GM23338 (cell line): Measurements from ENCODE around the gene PRSS56. TPM values are rescaled to one million over a fixed set of nuclear protein-coding genes. Genes with fewer than 3 reads are reported as not detected.
A peak's percentile ranks its signal among the peaks of the same experiment; 100 is the strongest.

Experiments used
- ATAC-seq: fragments of 200-7000 bp; cut with Tn5 transposase; 3 replicates; pipeline ENCODE4 v1.9.1; 2020
- DNase-seq: peaks from one replicate; pipeline ENCODE4 v3.0.0-alpha.2; 2015; ENCODE audit warnings: low spot score
- H2AFZ ChIP-seq: fragments of 200-600 bp; sonication (generic); 2 replicates; pipeline ENCODE4 v1.8.0; 2016; ENCODE audit warnings: antibody characterized with exemption, mild to moderate bottlenecking, moderate library complexity
- H3F3A ChIP-seq: fragments of 200-600 bp; sonication (generic); replicated peaks from 2 replicates; pipeline ENCODE4 v1.8.0; 2017; ENCODE audit warnings: antibody characterized with exemption, mixed run types, low read depth
- H3K27ac ChIP-seq: fragments of 200-600 bp; sonication (generic); 2 replicates; pipeline ENCODE4 v1.6.1; 2016; ENCODE audit warnings: low read depth
- H3K27me3 ChIP-seq: fragments of 200-600 bp; sonication (generic); 2 replicates; pipeline ENCODE4 v1.8.0; 2016; ENCODE audit warnings: mild to moderate bottlenecking, mixed run types, moderate library complexity; ENCODE audit not compliant: insufficient read depth
- H3K36me3 ChIP-seq: fragments of 200-600 bp; sonication (generic); 2 replicates; pipeline ENCODE4 v1.8.0; 2016; ENCODE audit warnings: mild to moderate bottlenecking; ENCODE audit not compliant: insufficient read depth
- H3K4me1 ChIP-seq: fragments of 200-600 bp; sonication (generic); 2 replicates; pipeline ENCODE4 v1.8.0; 2016; ENCODE audit warnings: mild to moderate bottlenecking, moderate library complexity; ENCODE audit not compliant: insufficient read depth
- H3K4me2 ChIP-seq: fragments of 200-600 bp; sonication (generic); 2 replicates; pipeline ENCODE4 v1.7.1; 2017; ENCODE audit warnings: mixed run types
- H3K4me3 ChIP-seq: fragments of 200-600 bp; sonication (generic); 2 replicates; pipeline ENCODE4 v1.6.1; 2016; ENCODE audit warnings: mixed run types
- H3K79me2 ChIP-seq: fragments of 200-600 bp; sonication (generic); replicated peaks from 2 replicates; pipeline ENCODE4 v1.8.0; 2017; ENCODE audit warnings: mild to moderate bottlenecking; ENCODE audit not compliant: insufficient read depth
- H3K9me2 ChIP-seq: fragments of 200-600 bp; sonication (generic); 2 replicates; pipeline ENCODE4 v1.8.0; 2017; ENCODE audit not compliant: insufficient read depth
- H4K20me1 ChIP-seq: fragments of 200-600 bp; sonication (generic); replicated peaks from 2 replicates; pipeline ENCODE4 v1.8.0; 2017; ENCODE audit warnings: mild to moderate bottlenecking; ENCODE audit not compliant: insufficient read depth
- H3K27ac Mint-ChIP-seq: 2 replicates; pipeline ENCODE4 v1.8.0; 2020; ENCODE audit warnings: inconsistent platforms, mild to moderate bottlenecking, moderate library complexity, mixed read lengths
- H3K27me3 Mint-ChIP-seq: 3 replicates; pipeline ENCODE4 v1.8.0; 2022; ENCODE audit warnings: low read depth, mild to moderate bottlenecking, moderate library complexity, mixed read lengths, inconsistent platforms; ENCODE audit not compliant: insufficient read depth, poor library complexity
- H3K36me3 Mint-ChIP-seq: 3 replicates; pipeline ENCODE4 v1.8.0; 2021; ENCODE audit warnings: low read depth, mild to moderate bottlenecking, inconsistent platforms, moderate library complexity, mixed read lengths
- H3K4me1 Mint-ChIP-seq: 3 replicates; pipeline ENCODE4 v1.8.0; 2020; ENCODE audit warnings: mild to moderate bottlenecking, inconsistent platforms, mixed read lengths
- H3K4me3 Mint-ChIP-seq: 3 replicates; pipeline ENCODE4 v1.8.0; 2021; ENCODE audit warnings: moderate library complexity, mild to moderate bottlenecking, inconsistent platforms, mixed read lengths
- H3K9me3 Mint-ChIP-seq: 3 replicates; pipeline ENCODE4 v1.8.0; 2020; ENCODE audit warnings: moderate library complexity, mild to moderate bottlenecking, inconsistent platforms, mixed read lengths
- CREB1 ChIP-seq: fragments of 250-450 bp; sonication (Bioruptor Pico); IDR thresholded peaks from 2 replicates; pipeline ENCODE4 v1.5.0; 2020; ENCODE audit warnings: low read depth, mild to moderate bottlenecking, moderate library complexity
- EZH2 ChIP-seq: fragments of 200-600 bp; sonication (generic); IDR thresholded peaks from one replicate; pipeline ENCODE4 v1.8.0; 2017; ENCODE audit warnings: antibody characterized with exemption, mild to moderate bottlenecking, low read depth; ENCODE audit not compliant: unreplicated experiment
- EZH2phosphoT487 ChIP-seq: fragments of 200-600 bp; sonication (generic); IDR thresholded peaks from one replicate; pipeline ENCODE4 v1.8.1; 2018; ENCODE audit warnings: antibody characterized with exemption; ENCODE audit not compliant: unreplicated experiment
- JUNB ChIP-seq: IDR thresholded peaks from one replicate; pipeline ENCODE4 v1.6.1; 2016; ENCODE audit warnings: antibody characterized with exemption; ENCODE audit not compliant: unreplicated experiment
- NANOG ChIP-seq: IDR thresholded peaks from 2 replicates; pipeline ENCODE4 v1.6.1; 2016; ENCODE audit warnings: antibody characterized with exemption, borderline replicate concordance
- POLR2AphosphoS5 ChIP-seq: IDR thresholded peaks from 2 replicates; pipeline ENCODE4 v1.6.1; 2016; ENCODE audit warnings: antibody characterized with exemption, low read depth
- STAT1 ChIP-seq: IDR thresholded peaks from one replicate; pipeline ENCODE4 v1.6.1; 2016; ENCODE audit warnings: antibody characterized with exemption; ENCODE audit not compliant: unreplicated experiment
- ZNF114 ChIP-seq: fragments of 250-450 bp; sonication (Bioruptor Pico); IDR thresholded peaks from 2 replicates; pipeline ENCODE4 v1.5.0; 2020; ENCODE audit warnings: mild to moderate bottlenecking, moderate library complexity
- ZNF331 ChIP-seq: fragments of 250-450 bp; sonication (Bioruptor Pico); IDR thresholded peaks from 2 replicates; pipeline ENCODE4 v1.5.0; 2020; ENCODE audit warnings: low read depth, mild to moderate bottlenecking, moderate library complexity
- polyA plus RNA-seq: library from polyadenylated mRNA; unstranded; fragments of >200 nt; fragmentation: Nextera tagmentation; extraction: Ambion mirVana; gene quantifications from 2 replicates; pipeline ENCODE4 v1.2.1, GENCODE V29; 2016
- total RNA-seq: library from RNA; depleted of rRNA; stranded (reverse); fragments of >200 nt; shearing (Covaris generic); gene quantifications from 2 replicates; pipeline ENCODE4 v1.2.3, GENCODE V29; 2014
- TF ChIP-seq, protein P1 (sequence below): IDR thresholded peaks from 2 replicates; pipeline ENCODE4 v1.6.1; 2016; ENCODE audit warnings: antibody characterized with exemption
- TF ChIP-seq, protein P2 (sequence below), 2 experiments: fragments of 200-600 bp in 1 of 2; sonication (generic) in 1 of 2; conservative IDR thresholded peaks; 2 replicates each; pipeline versions ENCODE4 v1.5.1 to v1.6.1; 2016 to 2017; ENCODE audit warnings: antibody characterized with exemption in 2 of 2, low read depth in 2 of 2, mild to moderate bottlenecking in 2 of 2, moderate library complexity in 1 of 2
- TF ChIP-seq, protein P3 (sequence below): IDR thresholded peaks from one replicate; pipeline ENCODE4 v1.6.1; 2018; ENCODE audit warnings: antibody characterized with exemption; ENCODE audit not compliant: unreplicated experiment

Gene PRSS56
- total and polyA plus RNA-seq, 2 experiments from 2014 or later: 0.27 to 0.31 TPM

GRCh38 chr2:232485348-232485756 is 34.8 kb upstream of the PRSS56 start (continued):
- no peak for TF ChIP-seq CREB1 (CRISPR knock-in tag)
- TF ChIP-seq, protein P1, sequence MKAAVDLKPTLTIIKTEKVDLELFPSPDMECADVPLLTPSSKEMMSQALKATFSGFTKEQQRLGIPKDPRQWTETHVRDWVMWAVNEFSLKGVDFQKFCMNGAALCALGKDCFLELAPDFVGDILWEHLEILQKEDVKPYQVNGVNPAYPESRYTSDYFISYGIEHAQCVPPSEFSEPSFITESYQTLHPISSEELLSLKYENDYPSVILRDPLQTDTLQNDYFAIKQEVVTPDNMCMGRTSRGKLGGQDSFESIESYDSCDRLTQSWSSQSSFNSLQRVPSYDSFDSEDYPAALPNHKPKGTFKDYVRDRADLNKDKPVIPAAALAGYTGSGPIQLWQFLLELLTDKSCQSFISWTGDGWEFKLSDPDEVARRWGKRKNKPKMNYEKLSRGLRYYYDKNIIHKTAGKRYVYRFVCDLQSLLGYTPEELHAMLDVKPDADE: no peak
- TF ChIP-seq EZH2phosphoT487: no peak
- TF ChIP-seq POLR2AphosphoS5: no peak
- TF ChIP-seq NANOG: no peak

DNA sequence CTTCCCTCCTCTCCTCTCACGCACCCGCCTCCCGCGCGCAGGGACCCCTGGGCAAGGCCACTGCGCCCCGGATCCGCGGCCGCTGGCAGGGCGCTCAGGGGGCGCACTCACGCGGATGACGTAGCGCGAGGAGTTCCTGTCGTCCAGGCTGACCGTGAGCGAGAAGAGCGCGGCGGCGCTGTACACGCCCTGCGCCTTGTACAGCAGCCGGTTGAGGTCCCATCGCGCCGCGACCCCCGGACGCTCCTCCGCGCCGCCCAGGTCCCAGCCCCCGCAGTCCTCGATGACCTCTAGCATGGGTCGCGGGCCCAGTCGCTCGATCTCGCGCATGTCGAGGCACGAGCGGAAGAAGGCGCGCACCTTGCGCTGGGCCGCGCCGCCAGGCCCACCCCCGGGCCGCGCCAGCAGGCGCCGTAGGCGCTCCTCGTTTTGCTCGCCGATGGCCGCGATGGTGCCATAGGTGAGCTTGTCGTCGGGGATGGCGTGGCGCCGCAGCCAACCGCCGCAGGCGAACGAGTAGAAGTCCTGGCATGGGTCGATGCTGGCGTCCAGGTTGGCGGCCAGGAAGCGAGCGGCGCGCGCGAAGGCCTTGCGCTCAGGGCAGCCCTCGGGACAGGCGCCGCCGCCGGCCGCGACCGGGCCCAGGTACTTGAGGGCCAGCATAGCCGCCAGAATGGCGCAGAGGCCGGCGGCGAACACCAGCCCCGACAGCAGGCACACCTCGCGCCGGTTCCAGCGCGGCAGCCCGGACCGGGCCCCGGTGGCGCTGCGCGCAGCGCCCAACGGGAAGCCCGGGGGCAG is 34.2 kb upstream of the PRSS56 start:
- Mint-ChIP-seq H3K36me3 (no peaks in the 10 kb centered on the region; the same call in 2 of the 3 replicates), H3K4me1 (peaks cover 25% of the 10 kb centered on the region), H3K27me3 (peaks cover 66% of the 10 kb centered on the region), H3K9me3 (no peaks in the 10 kb centered on the region), H3K27ac (no peak overlapping the region), H3K4me3 (peak overlapping the region; percentile 68)
- DNase-seq: peak; percentile 55
- Histone ChIP-seq H3K79me2 (no peaks in the 10 kb centered on the region), H3K27me3 (peaks cover 67% of the 10 kb centered on the region), H3K4me3 (peak overlapping the region; percentile 62), H4K20me1 (no peaks in the 10 kb centered on the region), H3K36me3 (no peaks in the 10 kb centered on the region), H3K4me2 (peak overlapping the region; percentile 85), H3K9me2 (no peaks in the 10 kb centered on the region), H3K4me1 (peaks cover 19% of the 10 kb centered on the region), H3F3A (0 out of 2 replicates have a peak, but pooled peaks cover 5% of the 10 kb centered on the region), H3K27ac (no peak overlapping the region), H2AFZ (peak overlapping the region; percentile 81)
- ATAC-seq: peak; percentile 10
- peak; percentile 73 for TF ChIP-seq EZH2
- TF ChIP-seq EZH2phosphoT487: no peak
- no peak for TF ChIP-seq STAT1
- TF ChIP-seq JUNB: no peak
- TF ChIP-seq, protein P2, sequence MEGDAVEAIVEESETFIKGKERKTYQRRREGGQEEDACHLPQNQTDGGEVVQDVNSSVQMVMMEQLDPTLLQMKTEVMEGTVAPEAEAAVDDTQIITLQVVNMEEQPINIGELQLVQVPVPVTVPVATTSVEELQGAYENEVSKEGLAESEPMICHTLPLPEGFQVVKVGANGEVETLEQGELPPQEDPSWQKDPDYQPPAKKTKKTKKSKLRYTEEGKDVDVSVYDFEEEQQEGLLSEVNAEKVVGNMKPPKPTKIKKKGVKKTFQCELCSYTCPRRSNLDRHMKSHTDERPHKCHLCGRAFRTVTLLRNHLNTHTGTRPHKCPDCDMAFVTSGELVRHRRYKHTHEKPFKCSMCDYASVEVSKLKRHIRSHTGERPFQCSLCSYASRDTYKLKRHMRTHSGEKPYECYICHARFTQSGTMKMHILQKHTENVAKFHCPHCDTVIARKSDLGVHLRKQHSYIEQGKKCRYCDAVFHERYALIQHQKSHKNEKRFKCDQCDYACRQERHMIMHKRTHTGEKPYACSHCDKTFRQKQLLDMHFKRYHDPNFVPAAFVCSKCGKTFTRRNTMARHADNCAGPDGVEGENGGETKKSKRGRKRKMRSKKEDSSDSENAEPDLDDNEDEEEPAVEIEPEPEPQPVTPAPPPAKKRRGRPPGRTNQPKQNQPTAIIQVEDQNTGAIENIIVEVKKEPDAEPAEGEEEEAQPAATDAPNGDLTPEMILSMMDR (conservative IDR thresholded peaks at IDR 0.05; ENCODE audit: low read depth in 2 of 2): no peak; a peak in 1 of 4 replicates
- no peak for TF ChIP-seq ZNF331 (CRISPR knock-in tag)
- TF ChIP-seq, protein P1: no peak
- no peak for TF ChIP-seq ZNF114 (CRISPR knock-in tag)
- TF ChIP-seq NANOG: no peak
- TF ChIP-seq, protein P3, sequence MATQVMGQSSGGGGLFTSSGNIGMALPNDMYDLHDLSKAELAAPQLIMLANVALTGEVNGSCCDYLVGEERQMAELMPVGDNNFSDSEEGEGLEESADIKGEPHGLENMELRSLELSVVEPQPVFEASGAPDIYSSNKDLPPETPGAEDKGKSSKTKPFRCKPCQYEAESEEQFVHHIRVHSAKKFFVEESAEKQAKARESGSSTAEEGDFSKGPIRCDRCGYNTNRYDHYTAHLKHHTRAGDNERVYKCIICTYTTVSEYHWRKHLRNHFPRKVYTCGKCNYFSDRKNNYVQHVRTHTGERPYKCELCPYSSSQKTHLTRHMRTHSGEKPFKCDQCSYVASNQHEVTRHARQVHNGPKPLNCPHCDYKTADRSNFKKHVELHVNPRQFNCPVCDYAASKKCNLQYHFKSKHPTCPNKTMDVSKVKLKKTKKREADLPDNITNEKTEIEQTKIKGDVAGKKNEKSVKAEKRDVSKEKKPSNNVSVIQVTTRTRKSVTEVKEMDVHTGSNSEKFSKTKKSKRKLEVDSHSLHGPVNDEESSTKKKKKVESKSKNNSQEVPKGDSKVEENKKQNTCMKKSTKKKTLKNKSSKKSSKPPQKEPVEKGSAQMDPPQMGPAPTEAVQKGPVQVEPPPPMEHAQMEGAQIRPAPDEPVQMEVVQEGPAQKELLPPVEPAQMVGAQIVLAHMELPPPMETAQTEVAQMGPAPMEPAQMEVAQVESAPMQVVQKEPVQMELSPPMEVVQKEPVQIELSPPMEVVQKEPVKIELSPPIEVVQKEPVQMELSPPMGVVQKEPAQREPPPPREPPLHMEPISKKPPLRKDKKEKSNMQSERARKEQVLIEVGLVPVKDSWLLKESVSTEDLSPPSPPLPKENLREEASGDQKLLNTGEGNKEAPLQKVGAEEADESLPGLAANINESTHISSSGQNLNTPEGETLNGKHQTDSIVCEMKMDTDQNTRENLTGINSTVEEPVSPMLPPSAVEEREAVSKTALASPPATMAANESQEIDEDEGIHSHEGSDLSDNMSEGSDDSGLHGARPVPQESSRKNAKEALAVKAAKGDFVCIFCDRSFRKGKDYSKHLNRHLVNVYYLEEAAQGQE: no peak
- TF ChIP-seq CREB1 (CRISPR knock-in tag): peak; percentile 53
- 0 out of 2 replicates have a peak, but pooled peaks have one; percentile 10 for TF ChIP-seq POLR2AphosphoS5
